HG03354 (cell line): ENCODE measurements around the gene BTNL9.
"Not testable (repeated sequence)": the region's sequence is repeated elsewhere in the genome, so short reads cannot be mapped to it uniquely, and the experiment has no call there.

Source experiments
- ATAC-seq: cut with Tn5 transposase; IDR thresholded peaks from one replicate; pipeline ENCODE4 v1.9.1; 2021; ENCODE audit warnings: mild to moderate bottlenecking; ENCODE audit not compliant: unreplicated experiment, poor library complexity, severe bottlenecking

The BTNL9 gene

GRCh38 chr5:181096721-181097382 lies 56.8 kb downstream of the BTNL9 start:
- ATAC-seq, result not testable (repeated sequence)

GRCh38 chr5:181097383-181097753 lies 57.3 kb downstream of the BTNL9 start:
- not testable (repeated sequence) for ATAC-seq

- ATAC-seq, result not testable (repeated sequence)
Observed at GRCh38 chr5:181097759-181098491, 57.9 kb downstream of the BTNL9 start.

- ATAC-seq, result no peak
Observed at GRCh38 chr5:181098762-181099601, 58.9 kb downstream of the BTNL9 start.

DNA sequence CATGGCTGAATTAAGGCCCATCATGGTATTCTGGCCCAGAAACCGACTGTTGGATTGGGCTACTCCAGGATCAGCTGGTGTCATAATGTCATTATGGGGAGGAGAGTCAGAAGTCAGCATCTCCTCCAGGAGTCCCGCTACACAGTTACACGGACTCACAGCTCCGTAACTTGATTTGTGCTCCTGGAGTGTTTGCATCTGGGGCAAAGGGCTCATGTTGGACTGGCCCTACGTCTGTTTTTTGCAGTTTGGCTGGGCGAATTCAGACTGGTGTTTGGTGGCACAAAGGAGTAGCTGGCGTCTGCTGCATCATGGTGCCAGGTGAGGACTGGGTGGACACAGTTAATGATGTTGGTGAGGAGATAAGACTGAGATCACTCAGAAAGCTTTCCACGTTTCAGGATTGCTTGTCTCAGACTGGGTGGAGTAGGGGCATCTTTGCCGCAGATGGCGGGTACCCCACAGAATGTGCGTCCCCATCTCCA lies 59.6 kb downstream of the BTNL9 start:
- ATAC-seq, result no peak

DNA sequence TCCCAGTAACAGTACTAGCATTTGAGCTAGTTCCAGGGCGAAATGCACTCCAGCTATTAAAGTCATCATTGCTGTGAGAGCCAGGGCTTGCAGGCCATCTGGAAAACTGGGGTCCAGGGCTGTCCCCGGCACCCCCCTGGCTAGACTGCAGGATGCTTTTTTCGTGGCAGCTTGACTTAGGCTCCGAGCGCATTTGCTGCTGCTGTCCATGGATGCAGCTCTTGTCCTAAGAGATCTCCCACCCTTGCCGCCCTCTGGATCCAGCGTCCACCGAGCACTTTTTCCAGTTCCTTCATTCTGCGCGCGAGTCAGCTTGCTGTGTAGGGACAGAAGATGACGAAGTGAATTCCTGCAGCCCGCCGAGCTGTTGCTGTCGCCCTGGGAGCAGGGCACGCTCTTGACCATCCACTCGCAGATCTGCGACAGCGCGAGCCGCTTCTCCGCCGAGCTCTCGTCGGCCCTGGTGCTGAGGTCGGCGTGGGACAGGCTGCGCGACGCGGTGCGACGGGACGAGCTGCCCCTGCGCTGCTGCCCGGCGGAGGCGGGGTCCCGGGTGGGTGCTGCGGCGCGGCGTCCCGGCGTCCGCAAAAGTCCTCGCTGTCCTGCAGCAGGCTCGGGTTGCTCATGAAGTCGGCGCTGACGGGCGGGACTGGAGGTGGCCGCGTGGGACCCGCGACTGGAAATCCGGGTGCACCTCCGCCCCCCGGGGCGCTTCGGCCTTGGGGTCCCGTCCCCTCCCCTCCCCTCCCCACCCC lies 60.2 kb downstream of the BTNL9 start:
- no peak for ATAC-seq

GRCh38 chr5:181101030-181101641 lies 61.1 kb downstream of the BTNL9 start:
- not testable (repeated sequence) for ATAC-seq

DNA sequence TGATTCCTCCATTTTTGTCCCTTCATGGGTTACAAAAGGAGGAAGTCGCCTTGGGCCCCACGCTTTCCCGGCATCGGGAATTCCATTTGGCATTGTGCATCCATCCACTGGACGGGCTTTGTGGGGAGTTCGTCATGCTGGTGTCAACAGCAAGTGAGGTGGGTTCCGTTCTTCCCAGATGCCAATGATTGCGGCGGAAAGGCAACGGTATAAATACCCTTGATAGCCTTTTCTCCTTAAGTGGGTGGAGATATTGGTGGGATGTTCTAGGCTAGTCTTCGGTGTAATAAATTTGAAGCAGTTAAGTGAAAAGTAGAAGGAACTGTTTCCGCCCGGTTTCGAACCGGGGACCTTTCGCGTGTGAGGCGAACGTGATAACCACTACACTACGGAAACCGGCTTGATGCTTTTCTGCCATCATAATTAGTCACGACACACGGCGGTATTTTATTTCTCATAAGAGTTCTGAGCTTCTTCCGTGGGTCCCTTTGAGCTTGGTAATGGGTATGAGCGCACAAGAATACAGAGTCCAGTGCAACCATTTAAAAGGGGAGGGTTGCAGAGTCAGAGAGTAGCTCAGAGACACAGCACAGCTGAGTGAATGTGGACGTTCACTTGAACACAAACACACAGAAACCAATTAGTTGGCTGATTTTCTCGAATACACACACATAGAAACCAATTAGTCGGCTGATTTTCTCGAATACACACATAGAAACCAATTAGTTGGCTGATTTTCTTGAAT lies 62.0 kb downstream of the BTNL9 start:
- not testable (repeated sequence) for ATAC-seq

GRCh38 chr5:181104259-181104568 lies 64.1 kb downstream of the BTNL9 start:
- not testable (repeated sequence) for ATAC-seq

- not testable (repeated sequence) for ATAC-seq
Observed at GRCh38 chr5:181104606-181105390, 64.7 kb downstream of the BTNL9 start.

DNA sequence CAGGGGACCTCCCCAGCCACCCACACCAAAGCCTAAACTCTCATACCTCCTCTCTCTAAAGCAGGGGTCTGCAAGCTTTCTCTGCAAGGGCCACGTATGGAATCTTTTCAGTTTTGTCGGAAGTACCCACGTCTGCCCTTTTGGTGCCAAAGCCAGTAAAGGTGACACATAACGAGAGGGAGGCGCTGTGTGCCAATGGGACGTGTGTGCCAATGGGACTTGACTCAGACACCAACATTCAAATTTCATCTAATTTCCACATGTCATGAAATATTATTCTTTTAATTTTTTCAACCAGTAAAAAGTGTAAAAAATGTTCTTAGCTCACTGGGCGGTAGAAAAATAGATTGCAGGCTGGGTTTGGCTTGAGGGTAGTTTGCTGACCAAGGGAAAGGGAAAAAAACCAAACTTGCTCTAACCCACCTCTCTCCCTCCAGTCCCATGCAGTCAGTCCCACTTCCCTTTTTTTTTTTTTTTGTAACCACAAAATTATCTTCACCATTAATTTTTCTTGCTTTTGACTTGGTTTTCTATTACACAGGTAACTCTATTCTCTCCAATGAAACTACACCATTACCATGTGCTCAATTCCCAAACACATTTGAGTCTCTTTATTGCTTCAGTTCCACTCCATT lies 65.4 kb downstream of the BTNL9 start:
- ATAC-seq, result no peak

DNA sequence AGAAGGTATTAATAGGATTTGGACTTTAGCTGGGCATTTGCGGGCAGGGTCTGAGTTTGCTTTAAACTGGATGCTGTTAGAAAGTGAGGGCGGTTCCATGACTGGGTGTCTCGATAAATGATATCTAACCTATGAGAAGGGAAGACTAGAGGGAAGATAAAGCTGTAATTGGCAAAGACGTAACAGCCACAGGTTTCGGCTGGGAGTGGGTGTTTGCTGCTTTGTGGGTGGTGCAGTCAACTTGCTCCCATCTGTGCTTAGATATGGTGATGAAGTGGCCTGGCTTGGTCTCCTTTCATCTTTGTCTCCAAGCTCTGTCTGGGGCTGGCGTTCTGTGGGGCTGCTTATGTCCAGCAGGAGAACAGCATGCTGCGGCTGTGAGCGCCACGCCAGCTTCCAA lies 67.6 kb downstream of the BTNL9 start:
- ATAC-seq, result no peak

DNA sequence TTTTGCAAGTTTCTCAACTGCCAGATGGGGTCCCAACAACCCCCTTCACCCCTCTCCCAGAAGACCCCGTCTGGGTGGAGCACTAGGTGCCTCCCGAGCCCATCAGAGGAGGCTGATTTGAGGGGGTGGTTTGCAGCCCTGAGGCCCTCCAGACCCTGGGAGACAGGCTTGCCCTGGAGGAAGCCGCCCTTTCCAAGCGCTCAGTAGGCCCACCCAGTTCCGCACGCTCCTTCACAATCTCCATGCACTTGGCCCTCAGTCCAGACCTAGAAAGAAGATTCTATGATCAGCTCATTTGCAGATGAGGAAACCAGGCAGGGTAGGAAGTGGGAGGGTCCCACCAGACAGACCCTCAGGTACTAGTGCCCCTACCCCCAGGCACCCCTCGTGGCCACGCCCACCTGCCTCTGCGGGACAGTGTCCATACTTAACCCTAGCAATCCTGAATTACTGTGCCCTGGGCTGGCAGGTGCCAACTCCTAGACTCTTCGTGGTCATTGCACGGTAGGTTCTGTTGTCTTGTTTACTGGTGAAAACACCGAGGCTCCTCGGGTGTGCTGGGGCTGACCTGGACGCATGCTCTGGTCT lies 68.6 kb downstream of the BTNL9 start:
- ATAC-seq, result no peak

- ATAC-seq, result no peak
Observed at GRCh38 chr5:181109489-181110013, 69.5 kb downstream of the BTNL9 start.

- ATAC-seq, result no peak
Observed at GRCh38 chr5:181111010-181111409, 70.9 kb downstream of the BTNL9 start.
